ENCODE results near the gene SYCE1L.
"Not testable (repeated sequence)": the region's sequence is repeated elsewhere in the genome, so short reads cannot be mapped to it uniquely, and the experiment has no call there.

Gene SYCE1L, protein sequence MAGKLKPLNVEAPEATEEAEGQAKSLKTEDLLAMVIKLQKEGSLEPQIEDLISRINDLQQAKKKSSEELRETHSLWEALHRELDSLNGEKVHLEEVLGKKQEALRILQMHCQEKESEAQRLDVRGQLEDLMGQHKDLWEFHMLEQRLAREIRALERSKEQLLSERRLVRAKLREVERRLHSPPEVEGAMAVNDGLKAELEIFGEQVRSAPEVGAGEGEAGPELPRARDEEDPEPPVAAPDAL

DNA sequence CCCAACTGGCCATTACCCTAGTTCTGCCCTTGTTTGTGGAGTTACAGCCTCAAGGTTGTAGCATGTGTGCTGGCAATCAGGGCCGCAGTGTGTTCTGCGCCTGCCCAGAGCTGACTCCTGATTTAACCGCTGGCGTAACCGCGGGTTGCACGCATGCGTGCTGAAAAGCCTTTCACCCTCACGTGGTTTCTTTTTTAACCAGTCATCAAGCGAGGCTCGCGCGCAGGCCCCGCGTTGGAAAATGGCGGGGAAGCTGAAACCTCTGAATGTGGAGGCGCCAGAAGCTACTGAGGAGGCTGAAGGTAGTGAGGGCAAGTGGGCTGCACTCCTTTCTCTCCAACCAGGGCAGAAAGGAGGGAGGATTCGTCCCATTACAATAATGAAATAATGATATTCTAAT, at the start of gene SYCE1L:
Gene SYCE1L (plus strand): TSS at position 198 of the 400 bp plus-strand sequence. CDS start 44 bp downstream, at position 242.
- no peak for DNase-seq (ENCODE audit: low spot score)

DNA sequence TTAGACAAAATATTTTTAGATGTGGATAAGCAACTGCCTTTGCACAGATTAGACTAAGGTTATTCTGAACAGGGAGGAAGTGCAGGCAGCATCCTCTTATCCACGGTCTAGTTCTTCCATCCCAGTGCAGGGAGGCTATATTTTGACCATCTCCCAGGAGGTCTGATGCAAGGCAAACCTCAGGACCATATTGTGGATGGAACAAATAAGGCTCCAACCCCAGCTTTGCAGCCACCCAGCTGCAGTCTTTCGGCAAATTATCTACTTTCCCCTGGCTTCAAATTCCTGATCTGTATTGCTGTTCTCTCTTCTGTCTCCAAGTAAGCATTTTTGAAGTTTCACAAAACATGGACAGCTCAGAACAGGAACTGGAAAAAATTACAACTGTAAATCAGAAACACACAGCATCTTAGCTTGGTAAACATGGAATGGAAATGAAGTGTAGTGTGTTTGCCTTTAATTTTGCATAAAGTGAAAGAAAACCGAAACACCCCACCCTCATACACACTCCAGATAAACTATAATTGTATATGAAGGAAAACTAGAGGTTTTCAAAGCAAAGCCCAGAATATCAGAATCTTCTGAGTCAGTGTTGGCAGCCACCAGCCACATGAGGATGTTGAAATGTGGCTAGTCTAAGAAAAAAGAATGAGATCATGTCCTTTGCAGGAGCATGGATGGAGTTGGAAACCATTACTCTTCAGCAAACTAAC, 41.7 kb upstream of the SYCE1L start:
- no peak for DNase-seq (ENCODE audit: low spot score)

DNA sequence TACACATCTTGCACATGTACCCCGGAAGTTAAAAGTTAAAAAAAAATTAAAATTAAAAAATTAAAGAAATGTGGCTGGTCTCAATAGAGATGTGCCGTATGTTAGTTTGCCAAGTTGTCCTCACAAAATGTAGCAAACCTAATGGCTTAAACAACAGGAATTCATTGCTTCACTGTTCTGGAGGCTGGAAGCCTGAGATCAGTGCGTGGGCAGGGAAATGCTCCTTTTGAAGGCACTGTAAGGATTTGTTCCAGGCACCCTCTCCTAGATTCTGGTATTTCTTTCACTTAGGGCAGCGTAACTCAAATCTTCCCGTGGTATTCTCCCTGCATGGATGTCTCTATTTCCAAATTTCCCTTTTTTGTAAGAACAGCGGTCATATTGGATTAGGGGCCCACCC, 40.9 kb upstream of the SYCE1L start:
- no peak for DNase-seq (ENCODE audit: low spot score)

DNA sequence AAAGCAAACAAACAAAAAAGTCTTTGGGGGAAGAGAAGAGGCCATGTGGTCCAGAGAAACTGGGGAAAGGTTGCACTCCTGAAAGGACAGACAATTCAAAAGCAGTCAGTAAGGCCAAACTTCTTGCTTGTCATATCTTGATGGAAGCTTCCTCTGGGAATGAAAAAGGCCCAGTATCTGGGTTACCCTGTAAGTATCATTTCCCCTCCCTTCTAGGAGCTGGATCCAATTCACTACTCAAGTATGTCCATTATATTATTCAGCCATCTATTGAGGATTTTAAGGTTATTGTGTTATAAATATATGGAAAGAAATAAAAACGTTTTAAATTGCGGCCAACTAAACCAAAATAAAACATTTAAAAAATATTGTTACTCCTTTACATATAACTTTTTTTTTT, 34.2 kb upstream of the SYCE1L start:
- no peak for DNase-seq (ENCODE audit: low spot score)

DNA sequence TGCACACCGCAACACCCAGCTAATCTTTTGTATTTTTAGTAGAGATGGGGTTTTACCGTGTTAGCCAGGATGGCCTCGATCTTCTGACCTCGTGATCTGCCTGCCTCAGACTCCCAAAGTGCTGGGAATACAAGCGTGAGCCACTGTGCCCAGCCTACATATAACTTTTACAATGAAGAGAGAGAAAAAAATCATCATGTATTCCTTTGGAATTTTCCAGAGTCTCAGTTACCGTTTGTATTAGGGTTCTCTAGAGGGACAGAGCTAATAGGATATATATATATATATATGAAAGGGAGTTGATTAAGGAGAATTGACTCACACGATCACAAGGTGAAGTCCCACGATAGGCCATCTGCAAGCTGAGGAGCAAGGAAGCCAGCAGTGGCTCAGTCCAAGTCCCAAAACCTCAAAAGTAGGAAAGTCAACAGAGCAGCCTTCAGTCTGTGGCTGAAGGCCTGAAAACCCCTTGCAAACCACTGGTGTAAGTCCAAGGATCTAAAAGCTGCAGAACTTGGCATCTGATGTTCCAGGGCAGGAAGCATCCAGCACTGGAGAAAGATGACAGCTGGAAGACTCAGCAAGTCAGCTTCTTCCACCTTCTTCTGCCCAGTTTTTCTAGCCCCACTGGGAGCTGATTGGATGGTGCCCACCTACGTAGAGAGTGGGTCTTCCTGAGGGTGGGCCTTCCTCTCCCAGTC, 33.5 kb upstream of the SYCE1L start:
- DNase-seq (ENCODE audit: low spot score): not testable (repeated sequence)

DNA sequence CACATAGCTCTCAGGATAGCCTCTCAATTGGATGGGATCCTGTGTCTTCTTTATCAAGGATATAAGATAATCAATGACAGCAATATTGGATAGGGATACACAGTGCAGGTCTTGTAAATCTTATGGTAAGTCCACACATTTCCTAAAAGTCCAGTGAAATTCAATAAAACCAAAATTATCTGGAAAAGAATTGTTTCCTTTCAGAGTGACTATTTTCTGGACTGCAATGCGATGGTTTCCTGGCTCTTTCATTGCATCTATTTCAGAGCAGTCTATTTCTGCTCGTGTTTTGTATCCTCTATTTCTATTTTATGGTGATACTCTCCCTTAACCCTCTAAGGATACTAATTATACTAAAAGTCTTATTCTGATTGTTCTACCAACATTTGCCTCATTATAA, 32.5 kb upstream of the SYCE1L start:
- no peak for DNase-seq (ENCODE audit: low spot score)

DNA sequence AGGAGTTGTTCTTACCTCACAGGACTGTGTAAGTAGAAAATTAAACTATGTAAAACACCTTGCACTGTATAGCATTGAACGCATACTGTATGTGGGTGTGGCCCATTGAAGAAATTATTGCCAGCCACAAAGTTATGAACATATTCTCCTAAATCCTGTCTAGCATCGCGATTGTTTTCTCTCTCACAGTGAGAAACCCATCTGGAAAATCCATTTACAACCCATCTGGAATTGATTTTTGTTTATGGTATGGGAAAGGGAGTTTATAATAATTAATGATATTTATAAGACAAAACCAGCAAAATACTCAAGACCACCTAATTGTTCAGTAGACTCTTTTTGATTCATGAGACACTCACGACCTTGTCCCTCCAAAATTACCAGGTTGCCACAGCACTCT, 30.3 kb upstream of the SYCE1L start:
- DNase-seq (ENCODE audit: low spot score): no peak

DNA sequence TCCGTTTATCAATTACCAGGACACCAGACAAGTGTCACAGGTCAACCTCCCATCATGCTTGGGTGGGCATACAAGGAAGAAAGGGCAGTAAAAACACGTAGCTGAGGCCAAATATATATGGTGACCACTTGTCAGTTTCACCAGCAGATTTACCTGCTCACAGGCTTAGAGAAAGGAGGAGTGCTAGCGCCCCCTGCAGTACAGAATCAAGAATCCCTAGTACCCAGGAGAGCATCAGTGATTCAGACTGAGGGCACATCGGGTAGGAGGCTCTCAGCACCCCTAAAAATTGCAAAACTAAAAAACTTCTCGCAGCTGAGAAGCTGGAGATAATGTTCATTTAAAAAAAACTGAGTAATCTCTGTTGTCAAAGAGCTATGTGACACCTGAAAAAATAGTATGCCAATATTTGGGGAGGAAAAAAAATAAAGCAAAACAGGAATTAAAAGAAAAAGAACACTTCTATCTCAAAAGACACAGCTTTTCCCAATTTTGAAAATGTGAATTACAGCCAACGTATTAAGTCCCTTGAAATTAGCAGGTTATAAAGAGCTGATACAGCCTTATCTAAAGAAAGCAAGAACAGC, 29.5 kb upstream of the SYCE1L start:
- peak; percentile 61 for DNase-seq (ENCODE audit: low spot score)

DNA sequence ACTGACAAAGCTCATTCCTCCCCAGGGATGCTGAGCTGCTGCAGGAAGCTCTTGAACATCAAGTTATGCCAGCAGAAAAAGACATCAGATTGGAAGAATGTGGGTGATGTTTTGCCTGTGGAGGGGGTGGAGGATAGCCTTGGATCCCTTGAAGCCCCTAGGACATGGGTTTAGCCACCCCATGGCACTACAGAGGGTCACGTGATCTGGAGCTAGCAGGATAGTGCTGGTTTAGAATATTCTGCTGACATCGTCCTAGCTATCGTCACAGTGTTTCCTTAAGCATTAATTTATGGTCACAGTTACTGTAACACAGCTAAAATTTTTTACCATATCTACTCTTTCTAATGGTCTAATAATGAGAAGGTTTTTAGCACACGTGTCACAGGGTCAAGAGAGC, 28.4 kb upstream of the SYCE1L start:
- DNase-seq (ENCODE audit: low spot score): no peak

DNA sequence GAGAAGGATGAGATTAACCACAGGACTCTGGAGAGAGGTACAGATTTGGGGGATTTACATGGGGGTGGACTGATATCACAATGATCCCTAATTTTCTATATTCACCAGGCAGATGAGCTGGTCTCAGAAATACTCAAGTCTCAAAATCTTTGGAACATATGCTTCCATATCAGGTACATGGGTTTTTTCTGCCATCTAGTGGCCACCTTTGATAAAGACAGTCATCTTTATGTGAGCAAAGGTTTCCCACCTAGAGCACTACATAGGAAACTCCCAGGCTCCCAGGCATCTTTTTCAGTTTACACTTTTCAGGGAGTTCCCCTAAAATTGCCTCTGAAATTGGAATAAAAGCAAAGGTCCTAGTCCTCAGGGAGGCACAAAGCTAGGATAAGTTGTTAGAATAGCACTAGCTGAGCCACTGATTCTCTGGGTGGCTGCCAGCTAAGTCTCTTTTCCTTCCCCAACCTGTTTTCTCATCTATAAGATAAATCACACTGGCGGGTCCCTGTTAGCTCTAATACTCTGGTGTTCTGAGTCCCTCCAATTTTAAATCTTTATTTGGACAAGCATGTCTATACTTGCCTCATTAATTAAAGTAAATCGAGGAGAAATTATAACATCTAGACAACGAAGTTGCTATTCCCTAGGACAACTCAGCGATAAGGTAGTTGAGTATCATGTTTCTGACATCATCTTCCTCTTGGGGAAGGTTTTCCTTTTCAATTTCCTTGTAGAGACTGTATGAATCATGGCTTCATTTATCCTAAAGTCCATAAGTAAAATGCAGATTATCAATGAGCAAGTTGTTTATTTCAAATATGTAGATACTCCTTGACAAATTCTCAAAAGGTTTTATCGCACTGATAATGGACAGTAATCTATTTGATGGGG, 27.2 kb upstream of the SYCE1L start:
- peak; percentile 64 for DNase-seq (ENCODE audit: low spot score)

DNA sequence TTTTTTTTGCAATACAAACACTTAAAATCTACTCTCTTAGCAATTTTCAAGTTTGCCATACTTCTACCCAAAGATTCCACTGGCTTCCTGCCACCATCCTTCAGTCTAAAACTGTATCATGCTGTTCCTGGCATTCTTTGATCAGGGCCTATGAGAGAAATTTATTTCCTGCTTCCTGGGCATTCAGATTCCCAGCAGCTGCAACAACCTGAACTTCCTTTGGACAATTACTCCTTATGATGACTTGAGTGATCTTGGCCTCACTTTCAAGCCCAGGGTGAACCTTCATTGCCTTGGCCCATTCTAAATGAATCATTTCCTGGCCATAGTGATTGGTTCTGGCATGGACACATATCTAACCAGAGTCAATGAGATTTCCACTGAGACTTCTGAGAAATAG, 26.3 kb upstream of the SYCE1L start:
- DNase-seq (ENCODE audit: low spot score): no peak

DNA sequence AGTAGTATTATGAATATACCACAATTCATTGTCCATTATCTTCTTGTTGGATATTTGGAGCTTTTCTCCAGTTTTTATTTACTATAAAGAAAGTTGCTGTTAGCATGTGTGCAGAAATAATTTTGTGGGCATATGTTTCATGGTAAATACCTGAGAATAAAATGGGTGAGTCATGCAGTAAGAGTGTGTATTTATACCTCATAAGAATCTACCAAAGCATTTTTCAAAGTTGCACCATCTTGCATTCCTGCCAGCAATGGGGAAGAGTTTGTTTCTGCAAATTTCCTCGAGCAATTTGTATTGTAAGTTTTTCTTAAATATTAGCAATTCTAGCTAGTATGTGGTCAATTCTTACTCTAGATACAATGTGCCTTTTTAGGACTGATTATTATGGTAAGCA, 16.1 kb upstream of the SYCE1L start:
- no peak for DNase-seq (ENCODE audit: low spot score)

DNA sequence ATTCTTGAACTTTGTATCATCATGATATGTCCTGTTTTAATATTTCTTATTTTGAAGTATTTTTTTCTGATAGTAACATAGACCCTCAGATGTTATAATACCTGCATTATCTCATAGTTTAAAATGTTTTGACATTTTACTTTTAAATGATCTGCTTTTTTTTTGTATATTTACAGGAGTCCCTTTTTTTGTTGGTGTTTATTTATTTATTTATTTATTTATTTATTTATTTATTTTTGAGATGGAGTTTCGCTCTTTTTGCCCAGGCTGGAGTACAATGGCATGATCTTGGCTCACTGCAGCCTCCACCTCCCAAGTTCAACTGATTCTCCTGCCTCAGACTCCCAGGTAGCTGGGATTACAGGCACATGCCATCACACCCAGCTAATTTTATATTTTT, 12.9 kb upstream of the SYCE1L start:
- not testable (repeated sequence) for DNase-seq (ENCODE audit: low spot score)

DNA sequence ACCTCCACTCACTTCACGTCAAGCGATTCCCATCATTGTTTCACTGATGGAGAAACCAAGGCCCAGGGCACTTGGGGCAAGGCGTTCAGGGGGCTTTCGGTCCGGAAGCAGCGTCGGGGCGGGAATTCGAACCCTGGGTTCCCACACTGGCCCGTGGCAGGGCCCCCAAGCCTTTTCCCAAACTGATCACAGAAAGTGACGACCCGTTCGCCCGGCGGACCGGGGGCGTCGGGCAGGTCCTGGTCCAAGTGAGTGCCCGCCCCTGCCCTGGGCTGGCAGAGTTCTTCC, 9.1 kb upstream of the SYCE1L start:
- no peak for DNase-seq (ENCODE audit: low spot score)

DNA sequence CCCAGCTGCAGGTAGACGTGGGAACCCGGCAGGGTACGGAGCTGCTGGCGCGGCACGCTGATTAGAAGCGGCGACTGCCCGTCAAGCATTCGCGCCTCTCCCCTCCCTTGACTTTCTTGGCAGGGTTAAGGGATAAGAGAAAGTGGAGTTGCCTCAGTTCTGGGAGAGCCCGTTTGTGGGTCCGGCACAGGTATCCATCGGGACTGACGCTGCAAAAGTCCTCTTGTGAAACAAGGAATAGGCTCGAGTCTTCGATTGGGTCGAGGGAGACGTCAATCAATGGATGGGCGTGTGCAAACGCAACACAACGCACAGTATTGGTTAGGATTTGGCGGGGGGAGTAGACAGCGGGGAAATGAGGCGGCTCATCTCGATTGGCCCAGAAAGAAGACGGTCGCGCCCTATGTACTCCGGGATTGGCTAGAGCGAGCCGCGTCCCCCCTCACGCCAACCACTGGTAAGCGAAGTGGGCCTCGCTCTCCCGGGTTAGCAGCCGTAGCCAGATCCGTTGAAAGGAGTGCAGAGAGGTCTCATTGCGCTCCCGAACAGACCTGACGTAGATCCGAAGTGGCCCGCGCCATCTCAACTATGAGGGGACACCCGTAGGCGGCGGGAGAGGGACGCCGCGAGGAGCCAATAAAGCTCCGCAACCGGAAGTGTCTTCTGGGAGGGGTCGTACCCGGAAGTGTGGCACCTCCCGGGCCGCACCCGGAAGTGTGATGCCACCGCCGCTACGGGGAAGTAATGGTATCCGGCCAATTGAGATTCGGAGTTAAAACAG, 8.5 kb upstream of the SYCE1L start, which contains the start of gene MON1B:
Gene MON1B (plus strand): TSS at position 713 of the 781 bp plus-strand sequence. CDS start 296 bp downstream, outside the sequence.
- DNase-seq (ENCODE audit: low spot score): peak; percentile 97

DNA sequence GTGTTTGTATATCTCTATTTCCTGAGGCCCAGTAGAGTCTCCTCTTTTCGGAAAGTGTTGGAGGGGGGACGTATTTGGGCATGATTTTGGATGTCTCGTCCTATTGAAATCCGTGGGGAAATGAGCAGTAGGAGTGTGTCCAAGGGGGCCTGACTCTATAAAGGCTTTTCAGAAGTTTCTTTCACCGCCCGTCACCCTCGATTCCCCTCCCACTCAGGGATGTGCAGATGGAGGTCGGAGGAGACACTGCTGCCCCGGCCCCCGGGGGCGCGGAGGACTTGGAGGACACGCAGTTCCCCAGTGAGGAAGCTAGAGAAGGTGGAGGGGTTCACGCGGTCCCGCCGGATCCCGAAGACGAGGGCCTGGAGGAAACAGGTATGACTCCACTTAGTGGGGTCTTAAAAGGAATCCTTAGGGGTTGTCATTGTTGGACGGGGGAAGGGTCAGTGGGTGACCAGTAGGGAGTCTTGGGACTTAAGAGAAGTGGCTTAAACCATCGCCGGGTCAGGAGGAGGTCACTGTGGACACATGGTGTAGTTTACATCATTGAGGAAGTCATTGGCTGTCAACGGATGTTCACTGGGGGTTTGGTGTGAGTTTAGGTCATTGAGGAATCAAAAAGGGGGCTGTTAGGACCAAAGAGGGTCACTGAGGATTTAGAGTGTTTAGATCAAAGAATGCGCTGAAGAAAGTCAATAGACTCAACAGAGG, 7.8 kb upstream of the SYCE1L start:
- no peak for DNase-seq (ENCODE audit: low spot score)

DNA sequence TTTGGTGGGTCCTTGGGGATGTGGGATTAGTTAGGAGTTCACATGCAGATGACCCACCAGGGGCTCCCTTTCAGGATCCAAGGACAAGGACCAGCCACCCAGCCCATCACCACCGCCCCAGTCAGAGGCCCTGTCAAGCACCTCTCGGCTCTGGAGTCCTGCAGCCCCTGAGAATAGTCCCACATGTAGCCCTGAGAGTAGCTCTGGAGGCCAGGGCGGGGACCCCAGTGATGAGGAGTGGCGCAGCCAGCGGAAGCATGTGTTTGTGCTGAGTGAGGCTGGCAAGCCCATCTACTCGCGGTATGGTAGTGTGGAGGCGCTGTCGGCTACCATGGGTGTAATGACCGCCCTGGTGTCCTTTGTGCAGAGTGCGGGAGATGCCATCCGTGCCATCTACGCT, 5.8 kb upstream of the SYCE1L start:
- no peak for DNase-seq (ENCODE audit: low spot score)

DNA sequence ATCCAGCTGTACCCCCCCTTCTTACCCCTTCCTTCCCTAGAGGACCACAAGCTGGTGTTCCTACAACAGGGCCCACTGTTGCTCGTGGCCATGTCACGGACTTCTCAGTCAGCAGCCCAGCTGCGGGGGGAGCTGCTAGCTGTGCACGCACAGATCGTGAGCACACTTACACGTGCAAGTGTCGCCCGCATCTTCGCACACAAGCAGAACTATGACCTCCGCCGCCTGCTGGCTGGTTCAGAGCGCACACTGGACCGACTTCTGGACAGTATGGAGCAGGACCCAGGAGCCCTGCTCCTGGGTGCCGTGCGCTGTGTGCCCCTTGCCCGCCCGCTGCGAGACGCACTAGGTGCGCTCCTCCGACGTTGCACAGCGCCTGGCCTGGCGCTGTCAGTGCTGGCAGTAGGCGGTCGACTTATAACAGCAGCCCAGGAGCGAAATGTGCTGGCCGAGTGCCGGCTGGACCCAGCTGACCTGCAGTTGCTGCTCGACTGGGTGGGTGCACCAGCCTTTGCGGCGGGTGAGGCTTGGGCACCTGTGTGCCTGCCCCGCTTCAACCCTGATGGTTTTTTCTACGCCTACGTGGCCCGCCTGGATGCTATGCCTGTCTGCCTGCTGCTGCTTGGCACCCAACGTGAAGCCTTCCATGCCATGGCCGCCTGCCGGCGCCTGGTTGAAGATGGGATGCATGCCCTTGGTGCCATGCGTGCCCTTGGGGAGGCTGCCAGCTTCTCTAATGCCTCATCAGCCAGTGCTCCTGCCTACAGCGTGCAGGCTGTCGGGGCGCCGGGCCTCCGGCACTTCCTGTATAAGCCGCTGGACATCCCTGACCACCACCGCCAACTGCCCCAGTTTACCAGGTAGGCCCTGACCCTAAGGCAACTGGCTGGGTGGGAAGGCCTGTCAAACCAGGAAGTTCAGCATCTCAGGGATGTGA, 4.6 kb upstream of the SYCE1L start:
- no peak for DNase-seq (ENCODE audit: low spot score)

DNA sequence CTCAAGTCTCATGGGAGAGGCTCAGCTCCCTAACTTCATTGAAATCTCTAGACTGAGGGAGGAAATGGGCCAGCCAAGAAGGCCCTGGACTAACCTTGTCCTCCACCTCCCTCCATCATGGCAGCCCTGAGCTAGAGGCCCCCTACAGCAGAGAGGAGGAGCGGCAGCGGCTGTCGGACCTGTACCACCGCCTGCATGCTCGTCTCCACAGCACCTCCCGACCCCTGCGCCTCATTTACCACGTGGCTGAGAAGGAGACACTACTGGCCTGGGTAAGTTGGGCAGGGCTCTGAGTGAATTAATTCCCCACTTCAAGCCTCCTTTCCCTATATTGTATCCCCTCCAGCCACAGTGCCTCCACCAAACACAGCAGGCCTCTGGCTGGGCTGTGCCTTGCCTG, 3.8 kb upstream of the SYCE1L start:
- no peak for DNase-seq (ENCODE audit: low spot score)

Data from activated CD4-positive, alpha-beta T cell treated with anti-CD3 and anti-CD28 coated beads, Interleukin-2, Interleukin-4, amounts not matched to agents 100 ng/mL and 50 ng/mL, durations not matched to agents 16 hours and 8 hours (primary cell).